HCT116 (cell line): Measurements from ENCODE around the gene LSP1. TPM values are rescaled to one million over a fixed set of nuclear protein-coding genes. Genes with fewer than 3 reads are reported as not detected.

Experiments used
- ATAC-seq: fragments of 200-7000 bp; cut with Tn5 transposase; 2 replicates; pipeline ENCODE4 v1.9.1; 2020; ENCODE audit warnings: mild to moderate bottlenecking, moderate library complexity
- BruUV-seq: library from RNA; stranded (reverse); fragments of 400-500 nt; replicated peaks from 2 replicates; lab custom pipeline; 2021; lab: Mats Ljungman, UMichigan
- CTCF ChIA-PET: fragments of 300-600 bp; sonication (Branson Sonifier 250); formaldehyde crosslinking; loops from one replicate; lab custom pipeline; 2021; ENCODE audit warnings: antibody characterized with exemption; lab: Charles Lee
- POLR2A ChIA-PET: fragments of 300-600, 350-600 bp; sonication (Branson Sonifier 250); formaldehyde crosslinking; loops from one replicate; lab custom pipeline; 2021; ENCODE audit warnings: antibody characterized with exemption; lab: Charles Lee
- RAD21 ChIA-PET, 2 experiments: fragments of 300-600 bp; sonication (Branson Sonifier 250); formaldehyde crosslinking; loops; one replicate each; lab custom pipeline; 2023; ENCODE audit warnings: low total read pairs in 2 of 2; ENCODE audit not compliant: uncharacterized antibody in 2 of 2, unreplicated experiment in 2 of 2, low non-redundant PET in 1 of 2; lab: Charles Lee
- DNase-seq: peaks from one replicate; pipeline ENCODE4 v3.0.0-alpha.2; 2010; ENCODE audit warnings: low read depth, low spot score
- H2AFZ ChIP-seq: fragments of 200-600 bp; shearing (Covaris generic), sonication (generic); 2 replicates; pipeline ENCODE4 v1.6.1; 2017; ENCODE audit warnings: low read depth, mixed run types, mixed read lengths, antibody characterized with exemption, low read length; ENCODE audit not compliant: poor library complexity, severe bottlenecking
- H3K27ac ChIP-seq: 2 replicates; pipeline ENCODE4 v1.5.1; 2012; ENCODE audit warnings: low read depth, low read length
- H3K27me3 ChIP-seq: fragments of 200-600 bp; sonication (generic); 2 replicates; pipeline ENCODE4 v1.6.1; 2016; ENCODE audit warnings: mixed run types, low read length, mixed read lengths; ENCODE audit not compliant: insufficient read depth
- H3K36me3 ChIP-seq, 2 experiments: fragments of 200-500 bp in 1 of 2; fragments of 200-600 bp in 1 of 2; sonication (Bioruptor generic) in 1 of 2; sonication (generic) in 1 of 2; 2 replicates each; pipeline versions ENCODE4 v1.5.1 to v1.6.1; 2014 to 2016; ENCODE audit warnings: low read length in 2 of 2, inconsistent platforms in 1 of 2, mixed read lengths in 1 of 2, mixed run types in 1 of 2; ENCODE audit not compliant: insufficient read depth in 2 of 2, control insufficient read depth in 1 of 2
- H3K4me1 ChIP-seq, 2 experiments: fragments of 200-600 bp in 1 of 2; sonication (generic) in 1 of 2; 2 replicates each; pipeline versions ENCODE4 v1.5.1 to v1.6.1; 2012 to 2017; ENCODE audit warnings: low read length in 2 of 2, inconsistent platforms in 1 of 2, mild to moderate bottlenecking in 1 of 2, mixed read lengths in 1 of 2, mixed run types in 1 of 2, moderate library complexity in 1 of 2; ENCODE audit not compliant: insufficient read depth in 2 of 2, control insufficient read depth in 1 of 2
- H3K4me2 ChIP-seq: fragments of 200-600 bp; sonication (generic); 2 replicates; pipeline ENCODE4 v1.6.1; 2017; ENCODE audit warnings: mixed run types, low read length, mixed read lengths
- H3K4me3 ChIP-seq, 2 experiments: fragments of 200-600 bp in 1 of 2; sonication (generic) in 1 of 2; replicated peaks in 1 of 2; 2 replicates each; pipeline ENCODE4 v1.5.1; 2011 to 2016; ENCODE audit warnings: low read length in 2 of 2, control low read depth in 1 of 2, low read depth in 1 of 2, mild to moderate bottlenecking in 1 of 2, mixed read lengths in 1 of 2, mixed run types in 1 of 2
- H3K79me2 ChIP-seq: fragments of 200-600 bp; sonication (generic); 2 replicates; pipeline ENCODE4 v1.6.1; 2017; ENCODE audit warnings: mild to moderate bottlenecking, mixed run types, low read length, moderate library complexity, mixed read lengths; ENCODE audit not compliant: insufficient read depth
- H3K9ac ChIP-seq: fragments of 200-600 bp; sonication (generic); 2 replicates; pipeline ENCODE4 v1.6.1; 2016; ENCODE audit warnings: low read length, mixed read lengths
- H3K9me2 ChIP-seq: fragments of 200-600 bp; sonication (generic), shearing (Covaris generic); 2 replicates; pipeline ENCODE4 v1.6.1; 2017; ENCODE audit warnings: mixed run types, mild to moderate bottlenecking, moderate library complexity; ENCODE audit not compliant: insufficient read depth
- H3K9me3 ChIP-seq, 2 experiments: fragments of 200-500 bp in 1 of 2; fragments of 200-600 bp in 1 of 2; sonication (Bioruptor generic) in 1 of 2; sonication (generic) in 1 of 2; 2 replicates each; pipeline ENCODE4 v1.6.1; 2014 to 2017; ENCODE audit warnings: low read length in 2 of 2, mixed read lengths in 2 of 2, inconsistent platforms in 1 of 2, low read depth in 1 of 2, mild to moderate bottlenecking in 1 of 2, mixed run types in 1 of 2, moderate library complexity in 1 of 2; ENCODE audit not compliant: control insufficient read depth in 1 of 2, insufficient read depth in 1 of 2
- H4K20me1 ChIP-seq: fragments of 200-600 bp; sonication (generic), shearing (Covaris generic); 2 replicates; pipeline ENCODE4 v1.6.1; 2017; ENCODE audit warnings: mixed run types, mild to moderate bottlenecking, moderate library complexity; ENCODE audit not compliant: insufficient read depth
- CBX3 ChIP-seq: IDR thresholded peaks from 2 replicates; pipeline ENCODE4 v1.6.1; 2012; ENCODE audit warnings: low read depth
- CEBPB ChIP-seq: IDR thresholded peaks from 2 replicates; pipeline ENCODE4 v1.6.1; 2012; ENCODE audit warnings: low read depth
- EGR1 ChIP-seq: IDR thresholded peaks from 2 replicates; pipeline ENCODE4 v1.6.1; 2012; ENCODE audit warnings: low read depth
- ELF1 ChIP-seq: IDR thresholded peaks from 2 replicates; pipeline ENCODE4 v1.6.1; 2012; ENCODE audit warnings: low read depth, borderline replicate concordance
- EZH2 ChIP-seq: fragments of 200-600 bp; sonication (generic); IDR thresholded peaks from 2 replicates; pipeline ENCODE4 v1.6.1; 2017; ENCODE audit warnings: antibody characterized with exemption, mixed run types
- EZH2phosphoT487 ChIP-seq: fragments of 200-600 bp; IDR thresholded peaks from 2 replicates; pipeline ENCODE4 v1.6.1; 2018; ENCODE audit warnings: antibody characterized with exemption, borderline replicate concordance
- JUND ChIP-seq: IDR thresholded peaks from 2 replicates; pipeline ENCODE4 v1.6.1; 2012
- POLR2A ChIP-seq: IDR thresholded peaks from 2 replicates; pipeline ENCODE4 v1.7.0; 2011; ENCODE audit warnings: borderline replicate concordance; ENCODE audit not compliant: insufficient read depth, insufficient read length; ENCODE audit errors: extremely low read depth
- RAD21 ChIP-seq: IDR thresholded peaks from 2 replicates; pipeline ENCODE4 v1.6.1; 2012; ENCODE audit warnings: low read depth, mild to moderate bottlenecking
- SIN3A ChIP-seq: IDR thresholded peaks from 2 replicates; pipeline ENCODE4 v1.6.1; 2012; ENCODE audit warnings: low read depth
- SP1 ChIP-seq: IDR thresholded peaks from 2 replicates; pipeline ENCODE4 v1.6.1; 2012; ENCODE audit warnings: low read depth
- SRF ChIP-seq: IDR thresholded peaks from 2 replicates; pipeline ENCODE4 v1.6.1; 2012; ENCODE audit warnings: low read depth
- TCF7L2 ChIP-seq: IDR thresholded peaks from 2 replicates; pipeline ENCODE4 v1.7.0; 2011; ENCODE audit warnings: borderline replicate concordance, inconsistent platforms; ENCODE audit not compliant: insufficient read depth, insufficient read length; ENCODE audit errors: extremely low read depth
- YY1 ChIP-seq: IDR thresholded peaks from 2 replicates; pipeline ENCODE4 v1.6.1; 2011; ENCODE audit warnings: low read length, low read depth, moderate library complexity, mild to moderate bottlenecking; ENCODE audit not compliant: insufficient replicate concordance; ENCODE audit errors: extremely low read depth
- ZFX ChIP-seq: fragments of 450-650 bp; IDR thresholded peaks from 2 replicates; pipeline ENCODE4 v1.6.1; 2017
- ZNF274 ChIP-seq: fragments of 200-500 bp; sonication (Bioruptor generic); IDR thresholded peaks from 2 replicates; pipeline ENCODE4 v1.6.1; 2014; ENCODE audit warnings: mild to moderate bottlenecking, low read depth, low read length, inconsistent platforms
- intact Hi-C: fragments of 100-400 bp; cut with micrococcal nuclease; formaldehyde crosslinking; loops from 2 replicates; pipeline ENCODE4 v1.10.0; 2022
- total RNA-seq: library from RNA; stranded (reverse); gene quantifications from one replicate; pipeline ENCODE4 v1.2.1, GENCODE V29; 2021; ENCODE audit not compliant: unreplicated experiment
- TF ChIP-seq, protein P1 (sequence below), 3 experiments: fragments of 200-600 bp in 1 of 3; sonication (generic) in 1 of 3; IDR thresholded peaks in 2 of 3; conservative IDR thresholded peaks in 1 of 3; 2 replicates each; pipeline ENCODE4 v1.5.1; 2012 to 2017; ENCODE audit warnings: low read depth in 2 of 3, low read length in 2 of 3, antibody characterized with exemption in 1 of 3, borderline replicate concordance in 1 of 3, control low read depth in 1 of 3, mild to moderate bottlenecking in 1 of 3, mixed read lengths in 1 of 3, mixed run types in 1 of 3, moderate library complexity in 1 of 3; ENCODE audit not compliant: insufficient read depth in 1 of 3
- TF ChIP-seq, protein P2 (sequence below): IDR thresholded peaks from 2 replicates; pipeline ENCODE4 v1.6.1; 2012; ENCODE audit warnings: low read depth
- TF ChIP-seq, protein P3 (sequence below): IDR thresholded peaks from 2 replicates; pipeline ENCODE4 v1.6.1; 2011; ENCODE audit warnings: mild to moderate bottlenecking, low read length, moderate library complexity; ENCODE audit not compliant: insufficient replicate concordance; ENCODE audit errors: extremely low read depth
- TF ChIP-seq, protein P4 (sequence below): IDR thresholded peaks from 2 replicates; pipeline ENCODE4 v1.6.1; 2012

LSP1 gene
- total RNA-seq, 1 experiment from 2014 or later = 1.3 TPM

DNA sequence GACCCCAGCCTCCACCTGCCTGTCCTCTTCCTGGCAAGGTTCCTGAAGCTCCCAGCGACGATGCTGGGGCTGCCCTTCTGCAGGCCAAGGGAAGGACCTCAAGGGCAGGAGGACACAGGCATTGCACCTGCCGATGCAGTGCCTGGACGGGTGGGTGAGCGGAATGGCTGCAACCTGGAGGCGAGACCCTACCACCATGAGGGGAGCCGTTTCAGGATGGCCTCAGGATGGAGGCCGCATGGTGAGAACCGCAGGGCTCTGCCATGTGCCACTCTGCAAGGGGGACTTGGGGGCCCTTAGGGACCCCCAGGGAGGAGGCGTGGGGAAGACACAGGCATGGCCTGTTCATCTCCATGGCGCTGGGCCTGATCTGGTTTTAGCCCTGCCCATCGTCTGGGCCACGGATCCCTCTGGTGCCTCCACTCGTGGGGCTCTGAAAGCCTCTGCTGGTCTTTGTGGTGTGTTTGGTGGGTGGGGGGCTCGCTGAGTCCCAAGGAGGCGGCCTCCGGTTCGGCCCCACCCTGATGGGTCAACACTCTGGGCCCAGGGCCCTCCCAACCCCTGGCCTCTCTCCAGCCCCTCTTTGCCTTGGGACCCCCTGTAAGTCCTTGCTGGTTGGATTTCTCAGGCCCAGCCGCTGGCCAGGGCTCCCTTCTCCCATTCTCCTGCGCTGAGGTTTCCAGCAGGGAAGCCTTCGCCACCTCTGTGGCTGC lies 1.3 kb upstream of the LSP1 start:
- Histone ChIP-seq H3K4me1 (no peaks in the 10 kb centered on the region), H3K4me2 (no peak overlapping the region), H4K20me1 (no peaks in the 10 kb centered on the region), H3K79me2 (no peaks in the 10 kb centered on the region), H3K4me3 (no peak overlapping the region), H3K9me3 (no peaks in the 10 kb centered on the region), H3K9ac (no peak overlapping the region), H2AFZ (no peak overlapping the region), H3K9me2 (no peaks in the 10 kb centered on the region), H3K27ac (no peak overlapping the region), H3K36me3 (no peaks in the 10 kb centered on the region), H3K27me3 (no peaks in the 10 kb centered on the region)
- no peak for ATAC-seq
- no TSS peak for BruUV-seq
- DNase-seq = no peak
- ChIA-PET RAD21 (no interaction called here), POLR2A (no interaction called here), CTCF (interaction anchor here (1.5 kb wide), 1 partner anchor 304 kb away, joined by 4 read pairs; no protein-coding TSS in a partner anchor)
- no peak for TF ChIP-seq CEBPB
- no peak for TF ChIP-seq JUND
- no peak for TF ChIP-seq ZNF274
- TF ChIP-seq EGR1 = no peak
- TF ChIP-seq ZFX = no peak
- TF ChIP-seq, protein P1, sequence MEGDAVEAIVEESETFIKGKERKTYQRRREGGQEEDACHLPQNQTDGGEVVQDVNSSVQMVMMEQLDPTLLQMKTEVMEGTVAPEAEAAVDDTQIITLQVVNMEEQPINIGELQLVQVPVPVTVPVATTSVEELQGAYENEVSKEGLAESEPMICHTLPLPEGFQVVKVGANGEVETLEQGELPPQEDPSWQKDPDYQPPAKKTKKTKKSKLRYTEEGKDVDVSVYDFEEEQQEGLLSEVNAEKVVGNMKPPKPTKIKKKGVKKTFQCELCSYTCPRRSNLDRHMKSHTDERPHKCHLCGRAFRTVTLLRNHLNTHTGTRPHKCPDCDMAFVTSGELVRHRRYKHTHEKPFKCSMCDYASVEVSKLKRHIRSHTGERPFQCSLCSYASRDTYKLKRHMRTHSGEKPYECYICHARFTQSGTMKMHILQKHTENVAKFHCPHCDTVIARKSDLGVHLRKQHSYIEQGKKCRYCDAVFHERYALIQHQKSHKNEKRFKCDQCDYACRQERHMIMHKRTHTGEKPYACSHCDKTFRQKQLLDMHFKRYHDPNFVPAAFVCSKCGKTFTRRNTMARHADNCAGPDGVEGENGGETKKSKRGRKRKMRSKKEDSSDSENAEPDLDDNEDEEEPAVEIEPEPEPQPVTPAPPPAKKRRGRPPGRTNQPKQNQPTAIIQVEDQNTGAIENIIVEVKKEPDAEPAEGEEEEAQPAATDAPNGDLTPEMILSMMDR (IDR thresholded peaks at IDR 0.05 in 2 of 3, conservative IDR thresholded peaks at IDR 0.05 in 1 of 3; ENCODE audit: borderline replicate concordance in 1 of 3, insufficient read depth in 1 of 3, low read depth in 2 of 3, low read length in 2 of 3) = no peak
- no peak for TF ChIP-seq RAD21
- TF ChIP-seq, protein P2, sequence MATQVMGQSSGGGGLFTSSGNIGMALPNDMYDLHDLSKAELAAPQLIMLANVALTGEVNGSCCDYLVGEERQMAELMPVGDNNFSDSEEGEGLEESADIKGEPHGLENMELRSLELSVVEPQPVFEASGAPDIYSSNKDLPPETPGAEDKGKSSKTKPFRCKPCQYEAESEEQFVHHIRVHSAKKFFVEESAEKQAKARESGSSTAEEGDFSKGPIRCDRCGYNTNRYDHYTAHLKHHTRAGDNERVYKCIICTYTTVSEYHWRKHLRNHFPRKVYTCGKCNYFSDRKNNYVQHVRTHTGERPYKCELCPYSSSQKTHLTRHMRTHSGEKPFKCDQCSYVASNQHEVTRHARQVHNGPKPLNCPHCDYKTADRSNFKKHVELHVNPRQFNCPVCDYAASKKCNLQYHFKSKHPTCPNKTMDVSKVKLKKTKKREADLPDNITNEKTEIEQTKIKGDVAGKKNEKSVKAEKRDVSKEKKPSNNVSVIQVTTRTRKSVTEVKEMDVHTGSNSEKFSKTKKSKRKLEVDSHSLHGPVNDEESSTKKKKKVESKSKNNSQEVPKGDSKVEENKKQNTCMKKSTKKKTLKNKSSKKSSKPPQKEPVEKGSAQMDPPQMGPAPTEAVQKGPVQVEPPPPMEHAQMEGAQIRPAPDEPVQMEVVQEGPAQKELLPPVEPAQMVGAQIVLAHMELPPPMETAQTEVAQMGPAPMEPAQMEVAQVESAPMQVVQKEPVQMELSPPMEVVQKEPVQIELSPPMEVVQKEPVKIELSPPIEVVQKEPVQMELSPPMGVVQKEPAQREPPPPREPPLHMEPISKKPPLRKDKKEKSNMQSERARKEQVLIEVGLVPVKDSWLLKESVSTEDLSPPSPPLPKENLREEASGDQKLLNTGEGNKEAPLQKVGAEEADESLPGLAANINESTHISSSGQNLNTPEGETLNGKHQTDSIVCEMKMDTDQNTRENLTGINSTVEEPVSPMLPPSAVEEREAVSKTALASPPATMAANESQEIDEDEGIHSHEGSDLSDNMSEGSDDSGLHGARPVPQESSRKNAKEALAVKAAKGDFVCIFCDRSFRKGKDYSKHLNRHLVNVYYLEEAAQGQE = no peak
- TF ChIP-seq SP1 = no peak
- no peak for TF ChIP-seq SRF
- TF ChIP-seq, protein P3, sequence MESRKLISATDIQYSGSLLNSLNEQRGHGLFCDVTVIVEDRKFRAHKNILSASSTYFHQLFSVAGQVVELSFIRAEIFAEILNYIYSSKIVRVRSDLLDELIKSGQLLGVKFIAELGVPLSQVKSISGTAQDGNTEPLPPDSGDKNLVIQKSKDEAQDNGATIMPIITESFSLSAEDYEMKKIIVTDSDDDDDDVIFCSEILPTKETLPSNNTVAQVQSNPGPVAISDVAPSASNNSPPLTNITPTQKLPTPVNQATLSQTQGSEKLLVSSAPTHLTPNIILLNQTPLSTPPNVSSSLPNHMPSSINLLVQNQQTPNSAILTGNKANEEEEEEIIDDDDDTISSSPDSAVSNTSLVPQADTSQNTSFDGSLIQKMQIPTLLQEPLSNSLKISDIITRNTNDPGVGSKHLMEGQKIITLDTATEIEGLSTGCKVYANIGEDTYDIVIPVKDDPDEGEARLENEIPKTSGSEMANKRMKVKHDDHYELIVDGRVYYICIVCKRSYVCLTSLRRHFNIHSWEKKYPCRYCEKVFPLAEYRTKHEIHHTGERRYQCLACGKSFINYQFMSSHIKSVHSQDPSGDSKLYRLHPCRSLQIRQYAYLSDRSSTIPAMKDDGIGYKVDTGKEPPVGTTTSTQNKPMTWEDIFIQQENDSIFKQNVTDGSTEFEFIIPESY = no peak
- TF ChIP-seq YY1 = no peak
- no peak for TF ChIP-seq SIN3A
- TF ChIP-seq ELF1 = no peak
- no peak for TF ChIP-seq TCF7L2
- TF ChIP-seq EZH2 = no peak
- no peak for TF ChIP-seq EZH2phosphoT487
- TF ChIP-seq, protein P4, sequence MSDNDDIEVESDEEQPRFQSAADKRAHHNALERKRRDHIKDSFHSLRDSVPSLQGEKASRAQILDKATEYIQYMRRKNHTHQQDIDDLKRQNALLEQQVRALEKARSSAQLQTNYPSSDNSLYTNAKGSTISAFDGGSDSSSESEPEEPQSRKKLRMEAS = no peak
- no peak for TF ChIP-seq CBX3
- no peak for TF ChIP-seq POLR2A
- intact Hi-C loops = no loop called here
